H9 (cell line): ENCODE data around the gene CNPPD1. TPM values are rescaled to one million over a fixed set of nuclear protein-coding genes. Genes with fewer than 3 reads are reported as not detected.

ENCODE experiments used
- DNase-seq: peaks from one replicate; pipeline ENCODE4 v3.0.0-alpha.2; 2017
- H2AFZ ChIP-seq: one replicate; pipeline ENCODE4 v1.6.1; 2013; ENCODE audit warnings: mild to moderate bottlenecking, low read length, control low read depth, moderate library complexity
- H2AK5ac ChIP-seq: 2 replicates; pipeline ENCODE4 v1.6.1; 2013; ENCODE audit warnings: low read length, control low read depth, mixed read lengths; ENCODE audit not compliant: insufficient read length
- H2BK120ac ChIP-seq: one replicate; pipeline ENCODE4 v1.6.1; 2013; ENCODE audit warnings: low read depth, mild to moderate bottlenecking, low read length, control low read depth, inconsistent platforms; ENCODE audit not compliant: poor library complexity, severe bottlenecking
- H2BK12ac ChIP-seq: 2 replicates; pipeline ENCODE4 v1.6.1; 2013; ENCODE audit warnings: low read length, control low read depth, mixed read lengths, low read depth; ENCODE audit not compliant: insufficient read length
- H2BK15ac ChIP-seq: 2 replicates; pipeline ENCODE4 v1.6.1; 2013; ENCODE audit warnings: low read depth, low read length, control low read depth
- H2BK20ac ChIP-seq: one replicate; pipeline ENCODE4 v1.6.1; 2013; ENCODE audit warnings: low read depth, mild to moderate bottlenecking, low read length, control low read depth, inconsistent platforms; ENCODE audit not compliant: poor library complexity, severe bottlenecking
- H2BK5ac ChIP-seq: 2 replicates; pipeline ENCODE4 v1.6.1; 2013; ENCODE audit warnings: low read length, control low read depth, mixed read lengths; ENCODE audit not compliant: insufficient read length
- H3K14ac ChIP-seq: 2 replicates; pipeline ENCODE4 v1.6.1; 2013; ENCODE audit warnings: low read length, control low read depth; ENCODE audit not compliant: insufficient read depth
- H3K18ac ChIP-seq: 2 replicates; pipeline ENCODE4 v1.6.1; 2013; ENCODE audit warnings: low read depth, mild to moderate bottlenecking, mixed read lengths, low read length, control low read depth; ENCODE audit not compliant: insufficient read length
- H3K23ac ChIP-seq: 2 replicates; pipeline ENCODE4 v1.6.1; 2013; ENCODE audit warnings: low read length, control low read depth, mixed read lengths, low read depth; ENCODE audit not compliant: insufficient read length
- H3K23me2 ChIP-seq: 2 replicates; pipeline ENCODE4 v1.6.1; 2013; ENCODE audit warnings: low read depth, mild to moderate bottlenecking, mixed read lengths, low read length, control low read depth; ENCODE audit not compliant: insufficient read length, poor library complexity, severe bottlenecking
- H3K27ac ChIP-seq: 2 replicates; pipeline ENCODE4 v1.5.1; 2013; ENCODE audit warnings: low read length, control low read depth, mixed read lengths, low read depth; ENCODE audit not compliant: insufficient read length
- H3K27me3 ChIP-seq: 2 replicates; pipeline ENCODE4 v1.6.1; 2013; ENCODE audit warnings: low read length, control low read depth, inconsistent platforms; ENCODE audit not compliant: insufficient read depth
- H3K4ac ChIP-seq: 2 replicates; pipeline ENCODE4 v1.6.1; 2013; ENCODE audit warnings: low read depth, mild to moderate bottlenecking, control low read depth, inconsistent platforms, low read length, moderate library complexity
- H3K4me1 ChIP-seq: 2 replicates; pipeline ENCODE4 v1.6.1; 2013; ENCODE audit warnings: low read length, control low read depth, inconsistent platforms; ENCODE audit not compliant: insufficient read depth
- H3K4me2 ChIP-seq: 2 replicates; pipeline ENCODE4 v1.6.1; 2013; ENCODE audit warnings: low read length, control low read depth, mixed read lengths; ENCODE audit not compliant: insufficient read length, insufficient read depth
- H3K56ac ChIP-seq: 2 replicates; pipeline ENCODE4 v1.6.1; 2013; ENCODE audit warnings: low read depth, mild to moderate bottlenecking, mixed read lengths, low read length, control low read depth; ENCODE audit not compliant: insufficient read length
- H3K79me1 ChIP-seq: 2 replicates; pipeline ENCODE4 v1.6.1; 2013; ENCODE audit warnings: low read depth, mild to moderate bottlenecking, moderate library complexity, low read length, control low read depth, inconsistent platforms; ENCODE audit not compliant: insufficient read depth, poor library complexity, severe bottlenecking
- H3K79me2 ChIP-seq: 2 replicates; pipeline ENCODE4 v1.6.1; 2013; ENCODE audit warnings: low read length, control low read depth, inconsistent platforms; ENCODE audit not compliant: insufficient read depth
- H3K9ac ChIP-seq: 2 replicates; pipeline ENCODE4 v1.6.1; 2013; ENCODE audit warnings: low read length, control low read depth, mixed read lengths; ENCODE audit not compliant: insufficient read length; ENCODE audit errors: extremely low read depth
- H3K9me3 ChIP-seq: one replicate; pipeline ENCODE4 v1.6.1; 2013; ENCODE audit warnings: low read depth, low read length, inconsistent platforms; ENCODE audit not compliant: control insufficient read depth
- H3T11ph ChIP-seq: one replicate; pipeline ENCODE4 v1.6.1; 2013; ENCODE audit warnings: mild to moderate bottlenecking, low read length, control low read depth, inconsistent platforms
- H4K20me1 ChIP-seq: one replicate; pipeline ENCODE4 v1.6.1; 2013; ENCODE audit not compliant: control insufficient read depth, insufficient read length, insufficient read depth
- H4K5ac ChIP-seq: 2 replicates; pipeline ENCODE4 v1.6.1; 2013; ENCODE audit warnings: low read depth, mild to moderate bottlenecking, mixed read lengths, low read length, control low read depth; ENCODE audit not compliant: insufficient read length
- H4K8ac ChIP-seq: replicated peaks from 2 replicates; pipeline ENCODE4 v1.6.1; 2013; ENCODE audit warnings: low read length, control low read depth, mixed read lengths, low read depth; ENCODE audit not compliant: insufficient read length
- H4K91ac ChIP-seq: 2 replicates; pipeline ENCODE4 v1.6.1; 2013; ENCODE audit warnings: low read depth, mild to moderate bottlenecking, moderate library complexity, mixed read lengths, low read length, control low read depth; ENCODE audit not compliant: insufficient read length
- H3K27ac Mint-ChIP-seq, 3 experiments: 2 replicates in 2 of 3; 3 replicates in 1 of 3; pipeline ENCODE4 v1.8.0; 2020 to 2021; ENCODE audit warnings: mixed read lengths in 3 of 3, mild to moderate bottlenecking in 1 of 3, moderate library complexity in 1 of 3
- H3K27me3 Mint-ChIP-seq: 2 replicates; pipeline ENCODE4 v1.8.0; 2021; ENCODE audit warnings: low read depth, mild to moderate bottlenecking, moderate library complexity, mixed read lengths
- H3K36me3 Mint-ChIP-seq, 3 experiments: 2 replicates in 2 of 3; 3 replicates in 1 of 3; pipeline ENCODE4 v1.8.0; 2020 to 2021; ENCODE audit warnings: low read depth in 3 of 3, mixed read lengths in 3 of 3; ENCODE audit not compliant: insufficient read depth in 1 of 3
- H3K4me1 Mint-ChIP-seq, 2 experiments: 2 replicates each; pipeline ENCODE4 v1.8.0; 2020; ENCODE audit warnings: mixed read lengths in 2 of 2
- H3K4me3 Mint-ChIP-seq, 2 experiments: 2 replicates in 1 of 2; 3 replicates in 1 of 2; pipeline ENCODE4 v1.8.0; 2020 to 2021; ENCODE audit warnings: mild to moderate bottlenecking in 2 of 2, mixed read lengths in 2 of 2, moderate library complexity in 1 of 2
- H3K9me3 Mint-ChIP-seq, 2 experiments: 2 replicates in 1 of 2; 3 replicates in 1 of 2; pipeline ENCODE4 v1.8.0; 2020; ENCODE audit warnings: mild to moderate bottlenecking in 2 of 2, mixed read lengths in 2 of 2, moderate library complexity in 1 of 2
- WGBS: extraction: QIAGEN DNeasy Blood & Tissue Kit; methylation state at CpG from one replicate; pipeline ENCODE4 v1.1.7; 2013; ENCODE audit warnings: missing lambda C conversion rate, low lambda C conversion rate, mixed read lengths; ENCODE audit not compliant: insufficient read length; ENCODE audit errors: extremely low coverage; 5-methylcytosine and 5-hydroxymethylcytosine counted together
- total RNA-seq: library from RNA; stranded (reverse); gene quantifications from 2 replicates; pipeline ENCODE4 v1.2.1, GENCODE V29; 2021
- TF ChIP-seq, protein P1 (sequence below): fragments of 200-600 bp; sonication (generic); conservative IDR thresholded peaks from 3 replicates; pipeline ENCODE4 v1.8.0; 2021; ENCODE audit warnings: antibody characterized with exemption, mild to moderate bottlenecking

CNPPD1 gene
- total RNA-seq, 1 experiment from 2014 or later: 33.0 TPM

DNA sequence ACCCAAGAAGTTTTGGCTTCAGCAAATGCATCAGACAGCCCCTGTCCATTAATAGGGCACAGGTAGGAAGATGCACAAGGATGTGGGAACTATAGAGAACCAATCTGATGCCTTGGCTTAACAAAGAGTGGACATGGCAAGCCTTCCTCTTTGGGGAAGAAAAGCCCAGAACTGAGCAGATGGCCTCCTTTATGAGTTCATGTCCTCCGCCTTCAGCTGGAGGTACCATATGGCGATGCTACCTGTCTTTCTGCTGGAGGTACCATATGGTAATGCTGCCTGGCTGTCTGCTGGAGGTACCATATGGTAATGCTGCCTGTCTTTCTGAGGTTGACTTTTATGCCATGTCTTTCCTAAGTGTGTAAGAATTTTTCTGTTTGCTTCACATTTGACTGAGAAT is 7.4 kb upstream of the CNPPD1 start:
- Histone ChIP-seq H3K9ac (no peak overlapping the region), H3K4me1 (no peaks in the 10 kb centered on the region), H3K18ac (no peak overlapping the region), H3K4ac (no peak overlapping the region), H3K27me3 (no peaks in the 10 kb centered on the region), H3T11ph (no peak overlapping the region), H3K23ac (no peak overlapping the region), H3K23me2 (no peaks in the 10 kb centered on the region), H3K14ac (no peak overlapping the region), H3K9me3 (no peaks in the 10 kb centered on the region), H4K91ac (no peak overlapping the region), H4K5ac (no peak overlapping the region), H3K79me1 (peaks cover 3% of the 10 kb centered on the region), H2BK120ac (no peak overlapping the region), H3K56ac (no peak overlapping the region), H2BK20ac (no peak overlapping the region), H3K27ac (no peak overlapping the region), H4K8ac (no peak overlapping the region), H3K4me2 (no peak overlapping the region), H2AK5ac (no peak overlapping the region), H4K20me1 (no peaks in the 10 kb centered on the region), H3K79me2 (no peaks in the 10 kb centered on the region), H2BK5ac (no peak overlapping the region), H2BK12ac (no peak overlapping the region), H2AFZ (no peak overlapping the region), H2BK15ac (no peak overlapping the region)
- no peaks in the 10 kb centered on the region for H3K27me3 Mint-ChIP-seq
- H3K9me3 Mint-ChIP-seq: no peaks in the 10 kb centered on the region; a peak in 1 of 5 replicates
- DNase-seq: no peak
- no peak overlapping the region for H3K27ac Mint-ChIP-seq
- peaks cover 16 to 45% (median 33%) of the 10 kb centered on the region in 3 experiments for H3K36me3 Mint-ChIP-seq
- TF ChIP-seq, protein P1, sequence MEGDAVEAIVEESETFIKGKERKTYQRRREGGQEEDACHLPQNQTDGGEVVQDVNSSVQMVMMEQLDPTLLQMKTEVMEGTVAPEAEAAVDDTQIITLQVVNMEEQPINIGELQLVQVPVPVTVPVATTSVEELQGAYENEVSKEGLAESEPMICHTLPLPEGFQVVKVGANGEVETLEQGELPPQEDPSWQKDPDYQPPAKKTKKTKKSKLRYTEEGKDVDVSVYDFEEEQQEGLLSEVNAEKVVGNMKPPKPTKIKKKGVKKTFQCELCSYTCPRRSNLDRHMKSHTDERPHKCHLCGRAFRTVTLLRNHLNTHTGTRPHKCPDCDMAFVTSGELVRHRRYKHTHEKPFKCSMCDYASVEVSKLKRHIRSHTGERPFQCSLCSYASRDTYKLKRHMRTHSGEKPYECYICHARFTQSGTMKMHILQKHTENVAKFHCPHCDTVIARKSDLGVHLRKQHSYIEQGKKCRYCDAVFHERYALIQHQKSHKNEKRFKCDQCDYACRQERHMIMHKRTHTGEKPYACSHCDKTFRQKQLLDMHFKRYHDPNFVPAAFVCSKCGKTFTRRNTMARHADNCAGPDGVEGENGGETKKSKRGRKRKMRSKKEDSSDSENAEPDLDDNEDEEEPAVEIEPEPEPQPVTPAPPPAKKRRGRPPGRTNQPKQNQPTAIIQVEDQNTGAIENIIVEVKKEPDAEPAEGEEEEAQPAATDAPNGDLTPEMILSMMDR: no peak
- peaks cover 2 to 3% of the 10 kb centered on the region in 2 experiments for H3K4me1 Mint-ChIP-seq
- no peak overlapping the region for H3K4me3 Mint-ChIP-seq
- WGBS: no CpG with 5 or more reads among the region's 2 CpGs
